Breast epithelium (tissue), 4 donors: Measurements from ENCODE around the gene ARHGAP30. TPM values are rescaled to one million over a fixed set of nuclear protein-coding genes. Genes with fewer than 3 reads are reported as not detected.

Source experiments
- DNase-seq, 2 donors: peaks; one replicate each; pipeline ENCODE4 v3.0.0-alpha.2; 2019; ENCODE audit warnings: low spot score in 2 of 2
- H3K27ac ChIP-seq, 2 donors: fragments of 200-600 bp; sonication (generic) in 1 of 2; one replicate each; pipeline ENCODE4 v1.5.1; 2016 to 2019; ENCODE audit warnings: mild to moderate bottlenecking in 1 of 2
- H3K27me3 ChIP-seq, 2 donors: fragments of 200-600 bp; sonication (generic) in 1 of 2; one replicate each; pipeline versions ENCODE4 v1.5.1 to v1.6.0; 2017 to 2019; ENCODE audit warnings: control low read depth in 1 of 2, mild to moderate bottlenecking in 1 of 2
- H3K36me3 ChIP-seq: fragments of 200-600 bp; one replicate; pipeline ENCODE4 v1.5.1; 2019
- H3K4me1 ChIP-seq, 2 donors: fragments of 200-600 bp; sonication (generic); one replicate each; pipeline ENCODE4 v1.5.1; 2016 to 2019; ENCODE audit warnings: control low read depth in 1 of 2
- H3K4me3 ChIP-seq, 3 donors: fragments of 200-600 bp; sonication (generic); 1 replicate in 2 of 3; 2 replicates in 1 of 3; pipeline ENCODE4 v1.5.1; 2016 to 2019; ENCODE audit warnings: mild to moderate bottlenecking in 3 of 3, moderate library complexity in 2 of 3
- H3K9me3 ChIP-seq, 2 donors: fragments of 200-600 bp; sonication (generic) in 1 of 2; one replicate each; pipeline ENCODE4 v1.5.1; 2016 to 2019; ENCODE audit warnings: control low read depth in 1 of 2
- POLR2A ChIP-seq: fragments of 450-650 bp; IDR thresholded peaks from one replicate; pipeline ENCODE4 v1.6.1; 2016; ENCODE audit warnings: antibody characterized with exemption, mild to moderate bottlenecking, moderate library complexity
- POLR2AphosphoS5 ChIP-seq, 3 donors: sonication (generic); formaldehyde crosslinking; IDR thresholded peaks; one replicate each; pipeline ENCODE4 v1.6.1; 2017; ENCODE audit warnings: antibody characterized with exemption in 3 of 3
- intact Hi-C: fragments of 100-400 bp; cut with DNase I; formaldehyde crosslinking; loops from one replicate; pipeline ENCODE4 v1.15.1; 2023; ENCODE audit warnings: low total_unique reads
- total RNA-seq, 3 donors: library from RNA; depleted of rRNA; stranded (reverse); fragments of >200 nt; gene quantifications; one replicate each; pipeline ENCODE4 v1.1.0, GENCODE V29; 2016
- TF ChIP-seq, protein P1 (sequence below), 3 donors: fragments of 450-650 bp; IDR thresholded peaks; one replicate each; pipeline ENCODE4 v1.5.1; 2016 to 2017; ENCODE audit warnings: antibody characterized with exemption in 3 of 3, mild to moderate bottlenecking in 3 of 3, moderate library complexity in 3 of 3

The ARHGAP30 gene
- total RNA-seq, 3 donors from 2014 or later = 5.2 to 16.5 (median 7.9) TPM

DNA sequence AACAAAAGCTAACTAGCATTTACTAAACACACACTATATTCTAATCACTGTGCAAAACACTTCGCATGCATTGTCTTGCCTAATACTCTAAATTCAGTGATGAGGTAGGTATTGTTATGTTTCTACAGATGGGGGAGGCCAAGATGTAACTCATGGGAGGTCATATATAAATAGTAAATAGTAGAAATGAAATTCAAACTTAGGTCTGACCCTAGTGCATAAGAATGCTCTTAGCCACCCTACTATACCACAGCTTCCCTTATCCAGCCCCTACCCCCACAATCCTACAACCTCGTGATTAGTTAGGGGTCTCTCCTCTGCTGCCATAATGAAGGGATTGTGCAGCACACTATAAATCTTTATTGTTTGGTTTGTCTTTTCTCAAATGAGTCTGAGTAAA, 44.9 kb upstream of the ARHGAP30 start:
- H3K9me3 ChIP-seq = no peaks in the 10 kb centered on the region
- no peak for DNase-seq
- H3K36me3 ChIP-seq = no peaks in the 10 kb centered on the region
- H3K27me3 ChIP-seq = no peaks in the 10 kb centered on the region
- TF ChIP-seq POLR2A = no peak
- TF ChIP-seq, protein P1, sequence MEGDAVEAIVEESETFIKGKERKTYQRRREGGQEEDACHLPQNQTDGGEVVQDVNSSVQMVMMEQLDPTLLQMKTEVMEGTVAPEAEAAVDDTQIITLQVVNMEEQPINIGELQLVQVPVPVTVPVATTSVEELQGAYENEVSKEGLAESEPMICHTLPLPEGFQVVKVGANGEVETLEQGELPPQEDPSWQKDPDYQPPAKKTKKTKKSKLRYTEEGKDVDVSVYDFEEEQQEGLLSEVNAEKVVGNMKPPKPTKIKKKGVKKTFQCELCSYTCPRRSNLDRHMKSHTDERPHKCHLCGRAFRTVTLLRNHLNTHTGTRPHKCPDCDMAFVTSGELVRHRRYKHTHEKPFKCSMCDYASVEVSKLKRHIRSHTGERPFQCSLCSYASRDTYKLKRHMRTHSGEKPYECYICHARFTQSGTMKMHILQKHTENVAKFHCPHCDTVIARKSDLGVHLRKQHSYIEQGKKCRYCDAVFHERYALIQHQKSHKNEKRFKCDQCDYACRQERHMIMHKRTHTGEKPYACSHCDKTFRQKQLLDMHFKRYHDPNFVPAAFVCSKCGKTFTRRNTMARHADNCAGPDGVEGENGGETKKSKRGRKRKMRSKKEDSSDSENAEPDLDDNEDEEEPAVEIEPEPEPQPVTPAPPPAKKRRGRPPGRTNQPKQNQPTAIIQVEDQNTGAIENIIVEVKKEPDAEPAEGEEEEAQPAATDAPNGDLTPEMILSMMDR (IDR thresholded peaks at IDR 0.05) = no peak
- TF ChIP-seq POLR2AphosphoS5 (IDR thresholded peaks at IDR 0.05) = no peak
- H3K4me1 ChIP-seq = peaks cover 7 to 19% of the 10 kb centered on the region in 2 donors
- no peak overlapping the region for H3K27ac ChIP-seq
- intact Hi-C loops = loop anchor here (10.0 kb wide), 1 partner anchor 390 kb away; no protein-coding TSS in a partner anchor
- H3K4me3 ChIP-seq = no peak overlapping the region

DNA sequence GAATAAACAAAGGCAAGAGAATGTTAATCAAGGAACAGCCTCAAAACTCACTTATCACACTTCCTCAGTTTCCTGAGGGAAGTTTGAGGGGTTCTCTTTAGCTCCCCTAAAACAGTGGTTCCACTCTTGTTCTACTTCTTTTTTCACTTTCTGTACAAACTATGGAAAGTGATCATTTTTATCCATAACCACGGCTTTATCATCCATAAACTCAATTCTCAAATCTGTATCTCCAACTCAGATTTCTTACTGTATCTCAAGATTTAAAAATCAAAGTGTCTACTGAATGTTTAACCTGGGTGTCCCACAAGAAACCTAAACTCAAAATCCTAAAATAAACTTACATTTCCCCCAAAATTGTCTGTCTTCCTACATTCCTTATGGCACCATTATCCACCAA, 44.2 kb upstream of the ARHGAP30 start:
- H3K9me3 ChIP-seq = no peaks in the 10 kb centered on the region
- H3K27me3 ChIP-seq = no peaks in the 10 kb centered on the region
- H3K4me1 ChIP-seq = peaks cover under 1 to 13% of the 10 kb centered on the region in 2 donors
- DNase-seq = no peak
- H3K27ac ChIP-seq = no peak overlapping the region
- no peaks in the 10 kb centered on the region for H3K36me3 ChIP-seq
- no peak overlapping the region for H3K4me3 ChIP-seq
- intact Hi-C loops = loop anchor here (10.0 kb wide), 1 partner anchor 389 kb away; no protein-coding TSS in a partner anchor
- TF ChIP-seq, protein P1 (IDR thresholded peaks at IDR 0.05) = no peak
- TF ChIP-seq POLR2AphosphoS5 (IDR thresholded peaks at IDR 0.05) (no peak), POLR2A (no peak)

DNA sequence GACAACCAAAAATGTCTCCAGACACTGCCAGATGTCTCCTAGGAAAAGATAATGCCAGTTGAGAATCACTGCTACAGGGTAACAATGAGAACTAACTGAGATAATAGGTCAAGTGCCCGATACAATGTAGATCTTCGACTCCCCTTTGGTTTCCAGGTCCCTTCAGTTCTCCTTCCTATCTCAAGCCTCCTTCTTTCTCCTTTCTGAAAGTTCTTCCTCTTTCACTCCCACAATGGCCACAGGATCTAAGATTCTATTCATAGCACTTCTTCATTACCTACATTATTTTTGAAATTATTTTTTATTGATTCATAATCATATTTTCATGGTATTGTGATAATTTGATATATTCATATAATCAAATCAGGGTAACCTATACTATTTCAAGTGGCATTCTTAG, 41.8 kb upstream of the ARHGAP30 start:
- no peak overlapping the region for H3K4me3 ChIP-seq
- H3K4me1 ChIP-seq = peaks cover 0 to under 1% of the 10 kb centered on the region in 2 donors
- H3K27me3 ChIP-seq = no peaks in the 10 kb centered on the region
- TF ChIP-seq POLR2AphosphoS5 (IDR thresholded peaks at IDR 0.05) (no peak), POLR2A (no peak)
- TF ChIP-seq, protein P1 (IDR thresholded peaks at IDR 0.05) = no peak
- H3K9me3 ChIP-seq = no peaks in the 10 kb centered on the region
- no peak overlapping the region for H3K27ac ChIP-seq
- intact Hi-C loops = loop anchor here (10.0 kb wide), 1 partner anchor 387 kb away; no protein-coding TSS in a partner anchor
- no peaks in the 10 kb centered on the region for H3K36me3 ChIP-seq
- no peak for DNase-seq

DNA sequence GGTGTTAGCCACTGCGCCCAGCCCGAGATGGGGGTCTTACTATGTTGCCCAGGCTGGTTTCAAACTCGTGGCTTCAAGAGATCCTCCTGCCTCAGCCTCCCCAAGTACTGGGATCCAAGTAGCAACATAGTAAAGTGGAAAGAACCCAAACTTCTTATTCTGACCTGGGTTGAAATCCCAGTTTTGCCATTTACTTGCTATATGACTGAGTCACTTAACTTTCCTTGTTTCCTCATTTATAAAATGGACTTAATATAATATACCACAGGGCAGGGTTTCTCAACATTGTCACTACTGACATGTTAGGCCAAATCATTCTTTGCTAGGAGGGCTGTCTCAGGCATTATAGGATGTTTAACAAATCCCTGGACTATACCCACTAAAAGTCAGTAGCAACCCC, 41.4 kb upstream of the ARHGAP30 start:
- no peaks in the 10 kb centered on the region for H3K4me1 ChIP-seq
- no peaks in the 10 kb centered on the region for H3K36me3 ChIP-seq
- no peak for DNase-seq
- no peak overlapping the region for H3K4me3 ChIP-seq
- H3K9me3 ChIP-seq = no peaks in the 10 kb centered on the region
- intact Hi-C loops = loop anchor here (10.0 kb wide), 1 partner anchor 386 kb away; no protein-coding TSS in a partner anchor
- TF ChIP-seq POLR2A (no peak), POLR2AphosphoS5 (IDR thresholded peaks at IDR 0.05) (no peak)
- TF ChIP-seq, protein P1 (IDR thresholded peaks at IDR 0.05) = no peak
- no peak overlapping the region for H3K27ac ChIP-seq
- H3K27me3 ChIP-seq = no peaks in the 10 kb centered on the region

DNA sequence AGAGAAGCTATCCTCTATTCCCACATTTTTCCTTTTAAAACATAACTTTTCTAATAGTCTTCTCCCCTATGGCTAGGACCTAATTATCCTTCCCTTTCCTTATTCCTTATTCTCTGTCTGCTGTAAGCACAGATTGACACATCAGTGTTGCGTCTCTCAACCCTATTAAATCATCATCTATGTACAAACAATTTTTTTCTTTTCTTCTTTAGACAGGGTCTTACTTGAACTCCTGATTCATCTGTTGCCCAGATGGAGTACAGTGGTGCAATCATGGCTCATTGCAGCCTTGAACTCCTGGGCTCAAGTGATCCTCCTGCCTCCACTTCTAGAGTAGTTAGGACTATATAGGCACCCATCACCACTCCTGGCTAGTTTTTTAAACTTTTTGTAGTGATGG, 36.7 kb upstream of the ARHGAP30 start:
- Histone ChIP-seq H3K4me3 (no peak overlapping the region), H3K4me1 (no peaks in the 10 kb centered on the region), H3K9me3 (no peaks in the 10 kb centered on the region), H3K27ac (no peak overlapping the region), H3K27me3 (no peaks in the 10 kb centered on the region), H3K36me3 (no peaks in the 10 kb centered on the region)
- no peak for DNase-seq
- intact Hi-C loops = no loop called here
- TF ChIP-seq POLR2AphosphoS5 (IDR thresholded peaks at IDR 0.05) (no peak), POLR2A (no peak)
- TF ChIP-seq, protein P1 (IDR thresholded peaks at IDR 0.05) = no peak
